ENCODE measurements around the gene TAF1.
A peak's percentile ranks its signal among the peaks of the same experiment; 100 is the strongest.
"Not testable (repeated sequence)": the region's sequence is repeated elsewhere in the genome, so short reads cannot be mapped to it uniquely, and the experiment has no call there.

TAF1 gene

DNA sequence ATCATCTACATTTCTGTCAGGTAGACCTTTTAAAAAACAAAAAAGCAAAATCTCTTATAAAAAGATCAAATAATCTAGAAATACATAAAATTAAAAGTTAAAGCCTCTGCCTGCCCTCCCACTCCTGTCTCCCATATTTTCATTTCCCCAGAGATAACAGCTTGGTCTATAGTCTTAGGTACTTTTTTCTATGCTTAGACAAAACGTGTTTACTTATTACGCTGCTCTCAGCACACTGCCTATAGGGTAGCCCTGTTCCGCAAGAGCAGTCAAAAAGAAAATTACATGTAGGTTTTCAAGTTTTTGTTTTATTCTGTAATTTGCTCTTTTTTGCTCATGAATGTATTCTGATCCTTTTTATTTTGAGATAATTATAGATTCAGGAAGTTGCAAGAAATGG is 73.3 kb downstream of the TAF1 start:
- DNase-seq (ENCODE audit: low read depth in 2 of 2): no peak

DNA sequence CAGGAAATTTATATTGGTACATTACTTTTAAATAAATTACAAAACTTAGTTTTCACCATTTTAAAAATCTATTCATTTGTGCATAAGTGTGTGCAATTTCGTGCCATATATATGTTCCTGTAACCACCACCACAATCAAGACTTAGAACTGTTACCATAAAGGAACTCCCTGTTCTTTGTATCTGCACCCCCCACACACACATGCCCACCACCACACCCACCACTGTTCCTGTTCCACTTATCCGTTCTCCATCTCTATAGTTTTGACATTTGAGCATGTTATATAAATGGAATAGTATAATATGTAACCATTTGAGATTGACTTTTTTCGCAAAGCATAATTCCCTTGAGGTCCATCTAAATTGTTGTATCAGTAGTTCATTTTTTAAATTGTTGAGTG is 73.7 kb downstream of the TAF1 start:
- no peak for DNase-seq (ENCODE audit: low read depth in 2 of 2)

DNA sequence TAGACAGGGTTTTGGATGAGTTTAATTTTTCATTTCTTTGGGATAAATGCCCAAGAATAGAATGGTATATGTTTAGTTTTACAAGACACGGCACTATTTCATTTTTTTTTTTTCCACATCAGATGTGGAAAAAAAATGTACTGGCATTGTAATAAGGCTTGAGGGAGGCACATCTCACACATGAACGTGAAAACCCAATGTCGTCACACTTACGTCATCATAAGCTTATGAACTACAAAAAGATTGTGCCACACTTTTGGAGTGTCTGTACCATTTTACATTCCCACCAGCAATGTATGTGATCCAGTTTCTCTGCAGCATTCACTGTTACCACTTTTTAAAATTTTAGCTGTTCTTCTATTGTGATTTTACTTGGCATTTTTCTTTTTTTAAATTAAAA is 74.2 kb downstream of the TAF1 start:
- DNase-seq (ENCODE audit: low read depth in 2 of 2): no peak

DNA sequence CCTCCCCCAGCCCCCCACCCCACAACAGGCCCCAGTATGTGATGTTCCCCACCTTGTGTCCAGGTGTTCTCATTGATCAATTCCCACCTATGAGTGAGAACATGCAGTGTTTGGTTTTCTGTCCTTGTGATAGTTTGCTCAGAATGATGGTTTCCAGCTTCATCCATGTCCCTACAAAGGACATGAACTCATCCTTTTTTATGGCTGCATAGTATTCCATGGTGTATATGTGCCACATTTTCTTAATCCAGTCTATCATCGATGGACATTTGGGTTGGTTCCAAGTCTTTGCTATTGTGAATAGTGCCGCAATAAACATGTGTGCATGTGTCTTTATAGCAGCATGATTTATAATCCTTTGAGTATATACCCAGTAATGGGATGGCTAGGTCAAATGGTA is 75.7 kb downstream of the TAF1 start:
- DNase-seq (ENCODE audit: low read depth in 2 of 2): not testable (repeated sequence)

DNA sequence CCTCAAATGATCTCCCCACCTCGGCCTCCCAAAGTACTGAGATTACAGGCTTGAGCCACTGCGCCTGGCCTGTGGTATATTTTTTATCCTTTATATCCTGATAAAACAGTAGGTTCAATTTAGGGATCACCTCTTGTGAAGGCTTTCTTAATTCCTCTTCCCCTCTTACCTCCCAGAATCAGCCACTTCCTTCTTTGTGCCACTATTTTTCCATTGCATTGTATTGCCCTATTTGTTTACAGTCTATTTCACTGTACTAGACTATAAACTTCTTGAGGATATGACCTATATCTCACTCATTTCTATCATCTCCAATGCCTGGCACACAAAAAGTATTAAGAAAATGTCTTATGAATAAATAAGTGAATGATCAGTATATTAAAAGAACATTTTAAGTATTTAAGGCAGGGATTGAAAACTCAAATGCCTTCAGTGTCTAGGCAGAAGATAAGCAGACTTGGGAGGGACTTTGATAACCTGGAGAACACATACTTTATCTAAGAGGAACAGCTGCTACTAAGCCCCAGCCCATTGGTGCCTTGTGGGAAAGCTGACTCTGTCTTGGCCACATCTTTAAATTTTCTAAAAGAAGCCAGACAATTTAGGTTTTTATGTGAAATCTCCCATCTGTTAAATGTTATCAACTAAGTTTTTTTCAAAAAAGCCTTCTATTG is 84.4 kb downstream of the TAF1 start:
- DNase-seq (ENCODE audit: low read depth in 2 of 2): no peak

DNA sequence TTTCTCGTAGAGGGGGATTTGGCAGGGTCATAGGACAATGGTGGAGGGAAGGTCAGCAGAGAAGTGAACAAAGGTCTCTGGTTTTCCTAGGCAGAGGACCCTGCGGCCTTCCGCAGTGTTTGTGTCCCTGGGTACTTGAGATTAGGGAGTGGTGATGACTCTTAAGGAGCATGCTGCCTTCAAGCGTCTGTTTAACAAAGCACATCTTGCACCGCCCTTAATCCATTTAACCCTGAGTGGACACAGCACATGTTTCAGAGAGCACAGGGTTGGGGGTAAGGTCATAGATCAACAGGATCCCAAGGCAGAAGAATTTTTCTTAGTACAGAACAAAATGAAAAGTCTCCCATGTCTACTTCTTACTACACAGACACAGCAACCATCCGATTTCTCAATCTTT is 85.4 kb downstream of the TAF1 start:
- DNase-seq (ENCODE audit: low read depth in 2 of 2): not testable (repeated sequence)

DNA sequence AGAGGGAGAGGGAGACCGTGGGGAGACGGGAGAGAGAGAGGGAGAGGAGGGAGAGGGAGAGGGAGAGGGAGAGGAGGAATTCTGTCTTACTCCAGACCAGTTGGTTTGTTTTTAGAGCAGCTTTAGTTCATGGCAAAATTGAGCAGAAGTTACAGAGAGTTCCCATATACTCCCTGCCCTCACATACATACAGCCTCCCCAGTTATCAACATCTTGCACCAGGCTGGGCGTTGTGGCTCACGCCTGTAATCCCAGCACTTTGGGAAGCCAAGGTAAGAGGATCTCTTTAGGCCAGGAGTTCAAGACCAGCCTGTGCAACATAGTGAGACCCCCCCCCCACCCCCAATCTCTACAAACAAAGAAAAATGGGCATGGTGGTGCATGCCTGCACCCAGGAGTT is 86.9 kb downstream of the TAF1 start:
- no peak for DNase-seq (ENCODE audit: low read depth in 2 of 2)

DNA sequence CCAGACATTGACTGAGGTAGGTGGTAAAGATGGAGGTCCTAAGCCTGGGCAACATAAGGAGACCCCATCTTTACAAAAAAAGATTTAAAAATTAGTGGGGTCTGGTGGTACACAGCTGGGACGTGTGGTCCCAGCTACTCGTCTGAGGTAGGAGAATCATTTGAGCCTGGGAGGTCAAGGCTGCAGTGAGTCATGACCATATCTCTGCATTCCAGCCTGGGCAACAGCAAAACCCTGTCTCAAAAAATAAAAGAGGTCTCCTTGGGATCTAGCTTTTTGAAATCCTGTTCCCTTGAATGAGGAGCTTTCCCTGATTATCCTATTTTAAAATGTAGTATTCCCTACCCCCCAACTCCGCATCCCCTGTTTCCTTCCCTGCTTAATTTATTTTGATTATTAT is 88.1 kb downstream of the TAF1 start:
- DNase-seq (ENCODE audit: low read depth in 2 of 2): no peak

DNA sequence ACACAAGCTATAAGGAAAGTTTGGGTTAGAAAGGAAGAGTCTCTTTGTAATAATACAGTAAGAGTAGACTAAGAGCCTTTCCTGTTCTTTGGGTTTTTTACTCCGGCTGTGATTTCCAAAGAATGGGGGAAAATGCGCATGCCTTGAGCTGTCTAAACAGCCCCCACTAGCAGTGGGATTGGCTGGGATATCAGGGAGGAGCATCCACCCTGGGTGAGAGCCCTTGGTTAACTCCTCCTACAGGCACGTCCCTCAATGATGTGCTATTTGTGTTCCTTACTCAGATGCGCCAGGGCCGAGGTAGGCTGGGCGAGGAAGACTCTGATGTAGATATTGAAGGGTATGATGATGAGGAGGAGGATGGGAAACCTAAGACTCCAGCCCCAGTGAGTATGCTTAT is 92.7 kb downstream of the TAF1 start:
- DNase-seq (ENCODE audit: low read depth in 2 of 2): no peak

DNA sequence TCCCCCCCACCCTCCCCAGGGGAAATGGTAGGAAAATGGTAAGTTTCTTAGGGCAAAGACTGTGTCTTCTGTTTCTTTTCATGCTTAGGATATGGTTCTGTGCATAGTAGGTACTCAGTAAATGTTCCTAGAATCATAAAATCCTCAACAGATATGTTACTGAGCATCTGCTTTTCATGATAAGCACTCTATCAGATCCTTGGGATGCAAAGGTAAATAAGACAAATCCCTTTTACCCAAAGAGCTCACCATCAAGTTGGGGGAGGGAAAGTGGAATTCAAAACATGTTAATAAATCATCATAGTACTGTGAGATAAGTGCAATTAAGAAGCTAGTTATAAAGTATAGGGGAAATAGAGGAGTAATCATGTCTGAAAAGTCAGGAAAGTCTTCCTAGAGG is 98.8 kb downstream of the TAF1 start:
- DNase-seq (ENCODE audit: low read depth in 2 of 2): no peak

DNA sequence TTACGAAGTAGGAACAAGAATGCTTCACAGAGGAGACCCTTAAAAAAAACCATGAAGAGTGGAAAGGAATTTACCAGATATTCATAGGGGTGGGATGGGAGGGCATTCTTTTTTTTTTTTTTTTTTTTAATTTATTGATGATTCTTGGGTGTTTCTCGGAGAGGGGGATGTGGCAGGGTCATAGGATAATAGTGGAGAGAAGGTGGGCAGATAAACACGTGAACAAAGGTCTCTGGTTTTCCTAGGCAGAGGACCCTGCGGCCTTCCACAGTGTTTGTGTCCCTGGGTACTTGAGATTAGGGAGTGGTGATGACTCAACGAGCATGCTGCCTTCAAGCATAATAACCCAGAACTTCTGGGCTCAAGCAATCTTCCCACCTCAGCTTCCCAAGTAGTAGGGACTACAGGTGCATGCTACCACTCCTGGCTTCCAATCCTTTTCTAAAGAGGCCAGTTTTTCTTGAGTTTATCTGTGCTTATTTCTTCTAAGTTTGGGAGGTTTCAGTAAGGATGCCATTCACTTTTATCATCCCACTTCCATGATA is 100.9 kb downstream of the TAF1 start:
- DNase-seq (ENCODE audit: low read depth in 2 of 2): no peak

DNA sequence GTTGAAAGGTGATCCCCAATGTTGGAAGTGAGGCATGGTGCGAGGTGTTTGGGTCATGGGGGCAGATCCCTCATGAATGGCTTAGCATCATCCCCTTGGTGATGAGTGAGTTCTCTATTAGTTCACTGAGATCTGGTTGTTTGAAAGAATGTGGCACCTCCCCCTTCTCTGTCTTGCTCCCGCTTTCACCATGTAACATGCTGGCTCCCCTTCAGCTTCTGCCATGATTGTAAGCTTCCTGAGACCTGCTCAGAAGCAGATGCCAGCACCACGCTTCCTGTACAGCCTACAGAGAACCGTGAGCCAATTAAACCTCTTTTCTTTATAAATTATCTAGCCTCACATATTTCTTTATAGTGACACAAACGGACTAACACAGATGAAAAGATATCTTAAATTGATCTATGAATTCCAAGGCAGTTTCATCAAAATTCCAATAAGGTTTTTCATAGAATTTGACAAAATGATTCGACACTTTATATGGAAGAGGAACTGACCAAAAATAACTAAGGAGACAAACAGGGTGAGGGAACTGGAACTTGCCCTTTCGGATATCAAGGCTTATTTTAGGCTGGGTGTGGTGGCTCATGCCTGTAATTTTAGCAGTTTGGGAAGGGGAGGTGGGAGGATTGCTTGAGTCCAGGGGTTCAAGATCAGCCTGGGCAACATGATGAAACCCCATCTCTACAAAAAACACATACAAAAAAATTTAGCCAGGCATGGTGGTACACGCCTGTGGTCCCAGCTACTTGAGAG is 109.8 kb downstream of the TAF1 start:
- DNase-seq (ENCODE audit: low read depth in 2 of 2): no peak

DNA sequence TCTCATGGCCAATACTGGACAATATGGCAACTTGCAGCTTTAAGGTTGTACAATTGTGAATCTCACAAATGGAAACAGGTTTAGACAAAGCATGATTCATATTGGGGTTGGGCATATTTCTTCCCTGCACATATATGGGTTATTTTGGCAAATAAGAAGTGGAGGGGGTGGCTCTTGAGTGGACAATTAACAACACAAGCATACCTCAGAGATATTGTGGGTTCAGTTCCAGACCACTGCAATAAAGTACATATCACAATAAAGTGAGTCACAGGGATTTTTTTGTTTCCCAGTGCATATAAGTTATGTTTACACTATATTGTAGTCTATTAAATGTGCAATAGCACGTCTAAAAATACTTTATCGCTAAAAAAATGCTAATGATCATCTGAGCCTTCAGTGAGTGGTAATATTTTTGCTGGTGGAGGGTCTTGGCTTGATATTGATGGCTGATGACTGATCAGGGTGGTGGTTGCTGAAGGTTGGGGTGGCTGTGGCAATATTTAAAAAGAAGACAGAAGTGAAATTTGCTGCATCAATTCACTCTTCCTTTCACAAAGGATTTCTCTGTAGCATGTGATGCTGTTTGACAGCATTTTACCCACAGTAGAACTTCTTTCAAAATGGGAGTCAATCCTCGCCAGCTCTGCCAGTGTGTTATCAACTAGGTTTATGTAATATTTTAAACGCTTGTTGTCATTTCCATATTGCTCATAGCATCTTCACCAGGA is 116.2 kb downstream of the TAF1 start:
- no peak for DNase-seq (ENCODE audit: low read depth in 2 of 2)

DNA sequence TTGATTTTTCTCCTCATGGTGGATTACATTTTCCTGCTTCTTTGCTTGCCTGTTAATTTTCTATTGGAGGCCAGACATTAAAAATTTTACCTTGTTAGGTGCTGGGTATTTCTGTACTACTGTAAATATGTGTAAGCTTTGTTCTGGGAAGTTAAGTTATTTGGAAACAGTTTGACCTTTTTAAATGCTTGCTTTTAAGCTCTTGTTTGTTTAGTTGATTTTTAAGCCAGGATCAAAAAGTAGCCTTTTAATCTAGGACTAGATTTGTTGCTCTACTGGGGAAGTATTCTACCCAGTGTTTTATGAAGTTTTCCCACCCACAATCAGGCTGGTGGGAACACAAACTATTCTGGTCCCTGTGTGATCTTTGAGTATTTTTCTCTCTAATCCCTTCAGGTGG is 121.7 kb downstream of the TAF1 start:
- no peak for DNase-seq (ENCODE audit: low read depth in 2 of 2)

DNA sequence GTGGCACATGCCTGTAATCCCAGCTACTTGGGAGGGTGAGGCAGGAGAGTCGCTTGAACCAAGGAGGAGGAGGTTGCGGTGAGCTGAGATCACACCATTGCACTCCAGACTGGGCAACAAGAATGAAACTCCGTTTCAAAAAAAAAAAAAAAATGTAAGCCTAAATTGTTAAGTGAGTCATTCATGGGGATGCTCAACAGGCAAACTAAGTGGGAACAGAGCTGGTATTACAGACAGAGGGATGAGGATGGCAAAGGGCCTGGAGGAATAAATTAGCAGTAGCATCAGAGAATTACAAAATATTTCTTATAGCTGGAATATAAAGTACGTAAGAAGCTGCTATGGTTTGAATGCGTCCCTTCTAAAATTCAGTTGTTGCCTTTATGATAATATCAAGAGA is 123.4 kb downstream of the TAF1 start:
- no peak for DNase-seq (ENCODE audit: low read depth in 2 of 2)

DNA sequence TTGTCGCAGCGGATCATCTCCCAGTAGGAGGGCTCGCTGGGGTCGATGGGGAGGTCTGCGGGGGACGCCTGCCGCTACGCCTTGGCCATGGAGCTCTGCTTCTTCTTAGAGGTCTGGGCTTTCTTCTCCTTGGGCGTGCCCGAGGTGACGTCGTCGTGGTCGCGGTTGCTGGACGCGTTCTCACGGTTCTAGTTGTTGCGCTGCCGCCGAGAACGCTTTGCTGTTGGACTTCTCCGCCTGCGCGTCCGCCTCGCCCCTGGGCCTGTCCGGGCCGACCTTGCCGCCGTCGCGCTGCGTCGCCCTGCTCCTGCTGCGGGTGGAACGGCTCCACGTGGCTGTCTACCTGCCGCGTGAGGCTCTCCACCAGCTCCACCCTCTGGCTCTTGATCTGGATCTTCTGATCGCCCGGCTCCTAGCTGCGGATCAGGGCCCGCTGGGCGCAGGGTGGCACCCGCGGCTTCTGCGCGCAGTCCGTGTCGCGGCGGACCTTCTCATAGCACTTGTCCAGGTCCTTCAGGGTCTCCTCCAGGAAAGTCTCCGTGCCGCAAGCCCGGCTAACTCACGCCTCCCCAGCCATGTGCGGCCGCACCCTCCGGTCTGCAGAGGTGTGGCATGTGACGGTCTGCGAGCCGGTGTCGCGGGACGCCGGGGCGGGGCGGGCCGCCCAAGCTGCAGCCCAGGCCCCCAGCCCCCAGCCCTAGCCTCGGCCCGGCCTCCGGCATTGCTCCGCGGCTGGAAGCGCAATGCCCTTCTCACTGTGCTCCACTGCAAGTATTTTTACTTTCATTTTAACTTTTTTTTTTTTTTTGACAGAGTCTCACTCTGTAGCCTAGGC is 126.3 kb downstream of the TAF1 start:
- DNase-seq (ENCODE audit: low read depth in 2 of 2): peak in 1 of 2 donors; percentile 5

DNA sequence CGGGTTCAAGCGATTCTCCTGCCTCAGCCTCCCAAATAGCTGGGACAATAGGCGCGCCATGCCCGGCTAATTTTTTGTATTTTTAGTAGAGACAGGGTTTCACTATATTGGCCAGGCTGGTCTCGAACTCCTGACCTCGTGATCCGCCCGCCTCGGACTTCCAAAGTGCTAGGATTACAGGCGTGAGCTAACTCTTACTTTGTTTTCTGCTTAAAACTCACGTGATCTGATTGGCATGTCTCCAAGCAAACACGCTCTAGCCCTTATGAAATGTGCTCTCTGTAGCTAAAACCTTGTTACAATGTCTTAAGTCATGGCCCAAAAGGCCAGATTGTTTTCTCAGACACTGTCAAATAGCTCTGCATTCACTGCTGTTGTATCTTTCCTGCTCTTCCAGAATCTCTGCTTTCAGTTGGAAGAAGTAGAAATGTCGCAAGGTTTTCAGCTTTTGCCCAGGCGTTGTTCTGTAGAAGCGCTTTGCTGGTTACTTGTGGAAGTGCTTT is 127.0 kb downstream of the TAF1 start:
- DNase-seq (ENCODE audit: low read depth in 2 of 2): no peak

DNA sequence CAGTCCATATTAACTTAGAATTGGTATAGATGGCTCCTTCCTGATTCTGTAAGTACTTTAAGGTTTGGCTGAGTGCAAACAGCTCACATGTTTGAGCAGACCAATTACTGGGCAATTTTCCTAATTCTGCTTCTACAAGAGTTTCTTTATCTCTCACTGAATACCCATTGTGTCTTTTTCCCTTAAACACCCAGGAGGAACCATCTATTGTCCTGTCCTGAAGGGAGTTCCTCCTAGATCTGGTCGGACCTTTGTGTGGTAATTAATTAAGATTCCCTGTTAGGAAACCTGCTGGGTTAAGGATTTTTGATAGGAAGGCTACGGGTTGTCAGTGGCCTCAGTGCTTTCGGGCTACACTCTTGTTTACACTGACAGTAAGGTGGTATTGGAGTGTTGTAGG is 129.8 kb downstream of the TAF1 start:
- DNase-seq (ENCODE audit: low read depth in 2 of 2): not testable (repeated sequence)

DNA sequence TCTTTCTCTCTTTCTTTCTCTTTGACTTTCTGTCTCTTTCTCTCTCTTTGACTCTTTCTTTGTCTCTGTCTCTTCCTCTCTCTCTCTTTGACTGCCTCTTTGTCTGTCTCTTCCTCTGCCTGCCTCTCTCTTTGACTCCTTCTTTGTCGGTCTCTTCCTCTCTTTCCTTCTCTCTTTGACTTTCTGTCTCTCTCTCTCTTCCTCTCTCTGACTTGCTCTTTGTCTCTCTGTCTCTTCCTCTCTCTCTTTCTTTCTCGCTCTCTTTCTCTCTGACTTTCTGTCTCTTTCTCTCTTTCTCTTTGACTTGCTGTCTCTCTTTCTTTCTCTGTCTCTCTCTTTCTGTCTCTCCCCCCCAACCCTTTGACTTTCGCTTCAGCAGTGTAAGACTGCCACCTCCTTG is 130.3 kb downstream of the TAF1 start:
- no peak for DNase-seq (ENCODE audit: low read depth in 2 of 2)

DNA sequence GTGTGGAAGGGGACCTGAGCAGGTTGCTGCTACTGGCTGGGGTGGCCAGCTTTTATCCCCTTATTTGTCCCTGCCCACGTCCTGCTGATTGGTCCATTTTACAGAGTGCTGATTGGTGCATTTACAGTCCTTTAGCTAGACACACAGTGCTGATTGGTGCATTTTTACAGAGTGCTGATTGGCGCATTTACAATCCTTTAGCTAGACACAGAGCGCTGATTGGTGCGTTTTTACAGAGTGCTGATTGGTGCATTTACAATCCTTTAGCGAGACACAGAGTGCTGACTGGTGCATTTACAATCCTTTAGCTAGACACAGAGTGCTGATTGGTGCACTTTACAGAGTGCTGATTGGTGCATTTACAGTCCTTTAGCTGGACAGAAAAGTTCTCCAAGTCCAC is 135.9 kb downstream of the TAF1 start:
- DNase-seq (ENCODE audit: low read depth in 2 of 2): not testable (repeated sequence)

DNA sequence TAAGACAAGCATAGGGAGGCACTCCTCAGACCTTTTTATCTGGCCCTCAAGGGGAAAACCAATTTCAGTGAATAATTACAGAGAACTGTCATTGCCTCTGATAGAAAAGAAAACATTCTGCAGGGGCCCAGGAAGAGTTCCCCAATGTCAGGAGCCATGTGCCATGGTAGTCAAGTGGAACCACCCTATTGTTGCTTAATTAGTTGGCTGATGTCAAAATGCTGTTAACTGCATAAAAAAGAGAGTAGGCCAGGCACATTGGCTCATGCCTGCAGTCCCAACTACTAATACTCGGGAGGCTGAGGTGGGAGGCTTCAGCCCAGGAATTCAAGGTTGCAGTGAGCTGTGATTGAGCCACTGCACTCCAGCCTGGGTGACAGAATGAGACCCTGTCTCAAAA is 138.2 kb downstream of the TAF1 start:
- DNase-seq (ENCODE audit: low read depth in 2 of 2): no peak

DNA sequence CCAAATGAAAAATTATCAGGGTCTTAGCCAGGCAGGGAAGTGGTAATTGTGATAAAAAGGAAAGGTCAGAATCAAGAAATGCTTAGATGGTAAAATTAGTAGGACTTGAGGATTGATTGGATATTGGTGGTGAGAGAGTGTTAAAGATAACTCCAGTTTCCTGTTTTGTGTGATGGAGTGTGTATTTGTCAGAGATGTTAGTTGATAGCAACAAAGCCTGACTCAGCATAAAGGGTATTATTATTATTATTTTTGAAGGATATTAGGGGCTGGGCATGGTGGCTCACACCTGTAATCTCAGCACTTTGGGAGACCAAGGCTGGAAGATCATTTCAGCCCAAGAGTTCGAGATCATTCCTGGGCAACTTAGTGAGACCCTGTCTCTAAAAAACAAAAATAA is 143.1 kb downstream of the TAF1 start:
- DNase-seq (ENCODE audit: low read depth in 2 of 2): no peak

All from stimulated activated CD8-positive, alpha-beta memory T cell treated with anti-CD3 and anti-CD28 coated beads, Interleukin-2, amount 100 ng/mL, for 1 hour (primary cell).